ENCODE measurements around the gene SNAI3. TPM values are rescaled to one million over a fixed set of nuclear protein-coding genes. Genes with fewer than 3 reads are reported as not detected.
A peak's percentile ranks its signal among the peaks of the same experiment; 100 is the strongest.

SNAI3 gene
- polyA plus RNA-seq, 1 donor from 2014 or later: not detected

GRCh38 chr16:88710556-88710955, 24.2 kb upstream of the SNAI3 start:
- Histone ChIP-seq H3F3A (ENCODE audit: insufficient read depth, low read length, poor library complexity, severe bottlenecking) (no peaks in the 10 kb centered on the region), H3K4me2 (ENCODE audit: low read length) (no peak overlapping the region), H2AFZ (ENCODE audit: low read depth, low read length) (no peak overlapping the region), H3K4me3 (ENCODE audit: low read length) (no peak overlapping the region), H3K27ac (ENCODE audit: low read length) (no peak overlapping the region), H3K9ac (ENCODE audit: low read length) (no peak overlapping the region), H3K36me3 (ENCODE audit: insufficient read depth, low read length) (no peaks in the 10 kb centered on the region), H3K79me2 (replicated peaks; ENCODE audit: insufficient read depth, low read length) (peaks cover 7% of the 10 kb centered on the region), H3K9me2 (ENCODE audit: insufficient read depth, low read length) (no peaks in the 10 kb centered on the region), H3K27me3 (ENCODE audit: insufficient read depth, low read depth, low read length) (no peaks in the 10 kb centered on the region), H3K9me3 (ENCODE audit: low read length) (no peaks in the 10 kb centered on the region), H4K20me1 (ENCODE audit: insufficient read depth) (no peaks in the 10 kb centered on the region)
- TF ChIP-seq SMC3 (conservative IDR thresholded peaks at IDR 0.05; ENCODE audit: poor library complexity): no peak
- TF ChIP-seq MXI1 (conservative IDR thresholded peaks at IDR 0.05; ENCODE audit: poor library complexity, severe bottlenecking): no peak
- no peak for TF ChIP-seq CTCF (IDR thresholded peaks at IDR 0.05; ENCODE audit: poor library complexity, severe bottlenecking)
- TF ChIP-seq RAD21 (conservative IDR thresholded peaks at IDR 0.05): no peak
- TF ChIP-seq REST (IDR thresholded peaks at IDR 0.05; ENCODE audit: borderline replicate concordance): no peak
- TF ChIP-seq POLR2AphosphoS5 (IDR thresholded peaks at IDR 0.05): no peak
- TF ChIP-seq TAF1 (IDR thresholded peaks at IDR 0.05; ENCODE audit: low read depth): no peak
- TF ChIP-seq EZH2 (IDR thresholded peaks at IDR 0.05; ENCODE audit: borderline replicate concordance, insufficient read depth, low read length, poor library complexity, severe bottlenecking): no peak
- no peak for TF ChIP-seq EP300 (conservative IDR thresholded peaks at IDR 0.05; ENCODE audit: poor library complexity, severe bottlenecking)

- Histone ChIP-seq H3K4me2 (ENCODE audit: low read length) (peak overlapping the region; percentile 79), H3F3A (ENCODE audit: insufficient read depth, low read length, poor library complexity, severe bottlenecking) (no peaks in the 10 kb centered on the region), H3K79me2 (replicated peaks; ENCODE audit: insufficient read depth, low read length) (peaks cover 15% of the 10 kb centered on the region), H3K9me2 (ENCODE audit: insufficient read depth, low read length) (no peaks in the 10 kb centered on the region), H3K9me3 (ENCODE audit: low read length) (no peaks in the 10 kb centered on the region), H4K20me1 (ENCODE audit: insufficient read depth) (no peaks in the 10 kb centered on the region), H3K36me3 (ENCODE audit: insufficient read depth, low read length) (no peaks in the 10 kb centered on the region), H2AFZ (ENCODE audit: low read depth, low read length) (no peak overlapping the region), H3K27me3 (ENCODE audit: insufficient read depth, low read depth, low read length) (no peaks in the 10 kb centered on the region), H3K4me3 (ENCODE audit: low read length) (peak overlapping the region; percentile 94), H3K27ac (ENCODE audit: low read length) (no peak overlapping the region), H3K9ac (ENCODE audit: low read length) (peak overlapping the region; percentile 72)
- TF ChIP-seq EZH2 (IDR thresholded peaks at IDR 0.05; ENCODE audit: borderline replicate concordance, insufficient read depth, low read length, poor library complexity, severe bottlenecking) (no peak), POLR2AphosphoS5 (IDR thresholded peaks at IDR 0.05) (no peak), EP300 (conservative IDR thresholded peaks at IDR 0.05; ENCODE audit: poor library complexity, severe bottlenecking) (no peak)
These were observed 20.9 kb upstream of the SNAI3 start for GRCh38 chr16:88706965-88707826.
